Measurements from ENCODE around the gene RNU6-1.

RNU6-1 gene

DNA sequence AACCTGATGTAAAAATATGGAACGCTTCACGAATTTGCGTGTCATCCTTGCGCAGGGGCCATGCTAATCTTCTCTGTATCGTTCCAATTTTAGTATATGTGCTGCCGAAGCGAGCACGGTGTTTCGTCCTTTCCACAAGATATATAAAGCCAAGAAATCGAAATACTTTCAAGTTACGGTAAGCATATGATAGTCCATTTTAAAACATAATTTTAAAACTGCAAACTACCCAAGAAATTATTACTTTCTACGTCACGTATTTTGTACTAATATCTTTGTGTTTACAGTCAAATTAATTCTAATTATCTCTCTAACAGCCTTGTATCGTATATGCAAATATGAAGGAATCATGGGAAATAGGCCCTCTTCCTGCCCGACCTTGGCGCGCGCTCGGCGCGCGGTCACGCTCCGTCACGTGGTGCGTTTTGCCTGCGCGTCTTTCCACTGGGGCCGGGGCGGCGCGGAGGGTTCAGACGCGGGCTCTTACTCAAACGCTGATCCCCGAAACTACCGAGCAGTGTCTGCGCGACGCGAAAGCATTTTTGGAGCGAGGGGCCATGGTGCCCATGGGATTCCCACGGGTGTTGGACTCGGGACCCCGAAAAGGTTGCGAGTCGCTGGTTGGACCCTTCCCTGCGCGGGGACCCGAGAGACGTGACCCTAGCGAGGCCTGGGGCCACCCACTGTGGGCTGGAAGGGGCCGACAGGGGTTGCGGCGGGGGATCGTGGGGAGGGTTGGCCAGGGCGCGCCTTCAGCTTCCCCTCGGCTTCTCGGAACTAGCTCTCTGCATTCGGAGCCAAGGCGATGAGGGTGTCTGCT is at the start of gene RNU6-1:
Gene RNU6-1 (minus strand): TSS at position 117 of the 820 bp plus-strand sequence.
- DNase-seq = peak; percentile 97

DNA sequence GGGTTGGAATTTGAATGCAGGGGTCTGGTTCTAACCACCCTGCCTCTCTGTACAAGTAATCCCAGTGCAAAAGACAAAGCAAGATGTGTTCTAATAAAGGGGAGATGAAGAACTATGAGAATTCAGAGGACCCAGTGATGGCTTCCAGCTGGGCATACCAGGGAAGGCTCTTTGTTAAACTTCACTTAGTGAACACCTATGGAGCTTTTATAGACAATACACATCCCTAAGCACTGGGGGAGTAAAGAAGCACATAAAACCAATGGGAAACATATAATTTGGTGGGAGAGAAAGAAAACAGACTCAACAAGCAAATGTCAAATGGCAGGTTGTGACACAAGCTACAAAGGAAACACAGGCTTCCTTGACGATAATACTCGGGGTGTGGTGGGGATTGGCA is 47.9 kb upstream of the RNU6-1 start:
- no peak for DNase-seq

GRCh38 chr15:67885861-67886260 is 46.0 kb upstream of the RNU6-1 start:
- DNase-seq = no peak

DNA sequence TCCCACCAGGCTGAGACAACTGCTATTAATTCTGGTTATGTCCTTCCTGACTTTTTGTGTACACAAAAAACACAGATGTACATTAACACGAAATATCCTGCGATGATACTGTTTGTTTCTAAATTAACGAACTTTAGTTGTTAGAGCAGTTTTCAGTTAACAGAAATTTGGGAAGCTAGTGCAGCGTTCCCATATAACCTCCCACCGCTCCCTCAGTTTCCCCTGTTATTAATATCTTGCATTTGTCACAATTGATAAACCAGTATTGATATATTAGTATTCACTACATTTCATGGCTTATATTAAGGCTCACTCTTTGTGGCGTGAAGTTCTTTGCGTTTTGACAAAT is 45.3 kb upstream of the RNU6-1 start:
- DNase-seq = no peak

GRCh38 chr15:67884514-67885174 is 44.8 kb upstream of the RNU6-1 start:
- DNase-seq = peak; percentile 87

DNA sequence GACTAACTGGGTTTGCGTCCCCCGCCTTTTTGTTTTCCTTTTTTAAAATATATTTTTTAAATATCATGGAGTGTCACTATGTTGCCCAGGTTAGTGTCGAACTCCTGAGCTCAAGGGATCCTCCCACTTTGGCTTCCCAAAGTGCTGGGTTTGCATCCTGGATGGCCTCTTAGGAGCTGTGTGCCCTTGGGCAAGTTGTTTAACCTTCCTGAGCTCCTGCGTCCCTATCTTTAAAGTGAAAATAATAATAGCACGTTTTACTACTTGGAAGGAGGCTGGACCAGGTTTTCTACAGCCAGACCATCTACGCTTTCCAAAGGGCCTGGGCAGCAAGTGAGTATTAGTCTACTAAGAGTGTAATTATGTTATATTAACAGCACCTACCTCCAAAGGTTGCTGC is 44.2 kb upstream of the RNU6-1 start:
- DNase-seq = no peak

DNA sequence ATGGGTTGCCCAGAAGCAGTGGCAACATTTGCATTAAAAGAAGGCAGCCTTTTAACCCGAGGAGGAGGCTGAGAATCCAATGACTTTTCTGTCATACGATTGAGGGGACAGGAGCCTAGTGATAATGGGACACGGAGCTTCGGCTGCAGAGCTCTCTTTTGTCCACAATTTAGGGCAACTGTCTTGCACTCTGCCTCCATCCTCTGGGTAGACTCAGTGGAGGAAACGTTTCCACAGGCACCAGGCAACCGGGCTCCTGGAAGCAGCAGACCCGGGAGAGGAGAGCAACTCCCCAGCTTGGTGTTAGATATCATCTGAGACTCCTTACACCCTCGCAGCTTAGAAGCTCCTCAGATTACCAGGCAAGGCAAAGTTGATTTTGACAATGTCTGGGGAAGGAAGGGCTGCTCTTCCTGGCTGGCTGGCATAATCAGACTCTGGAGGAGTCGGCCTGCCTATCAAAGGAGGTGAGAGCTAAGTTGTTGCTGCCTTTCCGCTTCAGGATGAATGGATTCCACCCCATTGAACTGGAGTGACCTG is 43.5 kb upstream of the RNU6-1 start:
- no peak for DNase-seq

DNA sequence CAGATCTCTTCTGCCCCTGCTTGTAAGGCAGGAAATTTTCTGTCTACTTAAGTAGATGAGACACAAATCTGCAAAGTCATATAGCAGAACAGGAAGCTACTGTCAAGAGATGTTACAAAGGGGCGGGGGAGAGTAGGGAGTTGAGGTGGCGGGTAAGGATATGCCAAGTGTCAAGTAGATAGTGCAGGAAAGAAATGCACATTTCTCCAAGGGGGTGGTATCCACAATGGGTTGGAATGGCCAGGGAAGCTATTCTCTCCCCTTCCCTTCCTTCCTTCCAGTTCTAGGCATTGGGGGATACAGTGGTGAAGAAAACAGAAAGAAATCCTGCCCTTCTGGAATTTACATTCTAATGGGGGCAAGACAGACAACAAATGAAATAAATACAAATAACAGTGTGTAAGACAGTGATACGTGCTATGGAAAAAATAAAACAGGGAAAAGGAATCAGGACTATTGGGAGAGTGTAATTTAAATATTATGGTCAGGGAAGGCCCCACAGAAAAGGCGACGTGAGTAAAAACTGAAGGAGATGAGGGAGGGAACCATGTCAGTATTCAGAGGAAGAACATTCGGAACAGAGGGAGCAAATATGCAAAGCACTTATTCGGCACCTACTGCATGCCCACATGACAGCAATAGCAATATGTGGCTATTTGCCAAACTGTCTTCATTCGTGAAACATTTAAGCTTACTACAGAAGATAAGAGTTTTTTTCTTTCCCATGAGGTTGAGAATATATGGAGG is 42.8 kb upstream of the RNU6-1 start:
- no peak for DNase-seq

- no peak for DNase-seq
Measured at GRCh38 chr15:67880651-67881182, 40.9 kb upstream of the RNU6-1 start.

- no peak for DNase-seq
Measured at GRCh38 chr15:67879440-67880129, 39.7 kb upstream of the RNU6-1 start.

- no peak for DNase-seq
Measured at GRCh38 chr15:67878712-67879206, 38.9 kb upstream of the RNU6-1 start.

GRCh38 chr15:67873777-67874176 is 33.9 kb upstream of the RNU6-1 start:
- DNase-seq = no peak

GRCh38 chr15:67870868-67871408 is 31.1 kb upstream of the RNU6-1 start:
- no peak for DNase-seq

- no peak for DNase-seq
Measured at GRCh38 chr15:67869701-67870100, 29.9 kb upstream of the RNU6-1 start.

GRCh38 chr15:67865766-67866165 is 25.9 kb upstream of the RNU6-1 start:
- DNase-seq = no peak

GRCh38 chr15:67865331-67865730 is 25.5 kb upstream of the RNU6-1 start:
- no peak for DNase-seq

GRCh38 chr15:67863442-67863987 is 23.7 kb upstream of the RNU6-1 start:
- DNase-seq = peak; percentile 88

GRCh38 chr15:67862750-67863441 is 23.1 kb upstream of the RNU6-1 start:
- DNase-seq = no peak

- no peak for DNase-seq
Measured at GRCh38 chr15:67861983-67862382, 22.1 kb upstream of the RNU6-1 start.

DNA sequence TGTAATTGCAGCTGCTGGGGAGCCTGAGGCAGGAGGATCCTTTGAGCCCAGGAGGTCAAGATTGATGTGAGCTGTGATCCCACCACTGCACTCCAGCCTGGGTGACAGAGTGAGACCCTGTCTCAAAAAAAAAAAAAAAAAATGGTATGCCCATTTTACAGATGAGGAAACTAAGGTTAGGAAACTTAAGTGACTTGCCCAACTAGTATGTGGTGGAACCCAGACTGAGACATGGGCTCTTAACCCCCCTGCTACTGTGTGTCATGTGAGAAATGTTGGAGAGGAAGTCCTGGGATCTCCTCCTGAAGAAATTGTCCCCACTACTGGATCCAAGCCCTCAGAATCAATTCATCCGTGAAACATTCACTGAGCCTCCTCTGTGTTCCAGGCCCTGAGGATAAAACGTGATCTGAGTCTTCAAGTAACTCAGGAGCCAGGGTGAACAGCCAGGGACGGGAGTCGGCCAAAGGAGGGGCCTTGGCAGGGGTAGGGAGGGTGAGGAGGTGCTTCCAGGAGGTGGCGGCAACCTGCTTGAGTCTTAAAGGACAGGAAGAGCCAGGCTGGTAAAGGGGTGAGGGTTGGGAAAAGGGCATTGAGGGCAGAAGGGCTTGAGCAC is 19.6 kb upstream of the RNU6-1 start:
- DNase-seq = no peak

DNA sequence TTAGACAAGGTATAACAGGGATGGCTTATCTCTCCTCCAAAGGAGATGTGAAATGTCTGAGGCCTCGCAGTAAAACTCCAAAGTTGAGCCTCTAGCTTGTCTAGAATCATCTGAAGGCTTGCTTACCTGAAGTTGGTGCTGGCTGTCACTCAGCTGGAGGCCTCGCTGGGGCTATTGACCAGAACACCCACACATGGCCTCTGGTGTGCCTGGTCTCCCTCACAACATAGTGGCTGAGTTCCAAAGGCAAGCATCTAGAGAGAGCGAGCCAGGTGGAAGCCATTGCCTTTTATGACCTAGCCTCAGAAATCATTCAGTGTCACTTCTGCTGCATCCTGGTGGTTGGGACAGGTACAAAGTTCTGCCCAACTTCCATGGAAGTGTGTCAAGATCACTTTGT is 17.4 kb upstream of the RNU6-1 start:
- no peak for DNase-seq

Data from left hindlimb (tissue), 1 donor.